DND-41 (cell line): ENCODE results near the gene TOLLIP.
"Not testable (repeated sequence)": the region's sequence is repeated elsewhere in the genome, so short reads cannot be mapped to it uniquely, and the experiment has no call there.

ENCODE experiments used
- ATAC-seq: fragments of 200-7000 bp; cut with Tn5 transposase; 3 replicates; pipeline ENCODE4 v1.9.1; 2021; ENCODE audit warnings: low read depth; ENCODE audit not compliant: insufficient read depth
- DNase-seq: peaks from one replicate; pipeline ENCODE4 v3.0.0-alpha.2; 2020
- H2AFZ ChIP-seq: 2 replicates; pipeline ENCODE4 v1.6.0; 2012; ENCODE audit warnings: low read depth, low read length
- H3K27ac ChIP-seq: 2 replicates; pipeline ENCODE4 v1.5.1; 2012; ENCODE audit warnings: low read length, inconsistent platforms
- H3K27me3 ChIP-seq: fragments of 200-600 bp; sonication (generic); 2 replicates; pipeline ENCODE4 v1.6.0; 2012; ENCODE audit warnings: low read length, mild to moderate bottlenecking, inconsistent platforms; ENCODE audit not compliant: insufficient read depth, poor library complexity
- H3K36me3 ChIP-seq: 2 replicates; pipeline ENCODE4 v1.5.1; 2012; ENCODE audit warnings: low read length, inconsistent platforms; ENCODE audit not compliant: insufficient read depth
- H3K4me1 ChIP-seq: 2 replicates; pipeline ENCODE4 v1.5.1; 2012; ENCODE audit warnings: mild to moderate bottlenecking, low read length; ENCODE audit not compliant: insufficient read depth
- H3K4me2 ChIP-seq: 2 replicates; pipeline ENCODE4 v1.6.0; 2012; ENCODE audit warnings: mild to moderate bottlenecking, moderate library complexity, low read length, inconsistent platforms; ENCODE audit not compliant: insufficient read depth
- H3K4me3 ChIP-seq, 2 experiments: fragments of 200-600 bp in 1 of 2; shearing (Covaris generic) in 1 of 2; 2 replicates each; pipeline ENCODE4 v1.5.1; 2012 to 2016; ENCODE audit warnings: inconsistent platforms in 2 of 2, low read length in 2 of 2, mild to moderate bottlenecking in 2 of 2, low read depth in 1 of 2, moderate library complexity in 1 of 2
- H3K79me2 ChIP-seq: 2 replicates; pipeline ENCODE4 v1.6.0; 2012; ENCODE audit warnings: low read length, inconsistent platforms; ENCODE audit not compliant: insufficient read depth
- H3K9ac ChIP-seq: 2 replicates; pipeline ENCODE4 v1.6.0; 2012; ENCODE audit warnings: low read depth, mild to moderate bottlenecking, inconsistent platforms, low read length, moderate library complexity
- H3K9me3 ChIP-seq: 2 replicates; pipeline ENCODE4 v1.5.1; 2012; ENCODE audit warnings: low read length, moderate library complexity, mild to moderate bottlenecking, inconsistent platforms; ENCODE audit not compliant: insufficient read depth, severe bottlenecking
- H4K20me1 ChIP-seq: 2 replicates; pipeline ENCODE4 v1.6.0; 2012; ENCODE audit warnings: low read length; ENCODE audit not compliant: insufficient read depth
- CTCF ChIP-seq: IDR thresholded peaks from 2 replicates; pipeline ENCODE4 v1.5.1; 2012; ENCODE audit warnings: borderline replicate concordance, low read length, moderate library complexity, mild to moderate bottlenecking; ENCODE audit not compliant: poor library complexity, severe bottlenecking; ENCODE audit errors: extremely low read depth
- EZH2 ChIP-seq: IDR thresholded peaks from 3 replicates; pipeline ENCODE4 v1.6.1; 2012; ENCODE audit warnings: borderline replicate concordance, low read depth, mild to moderate bottlenecking, moderate library complexity, low read length, inconsistent platforms; ENCODE audit not compliant: severe bottlenecking

Gene TOLLIP

GRCh38 chr11:1267441-1268100 lies 41.9 kb downstream of the TOLLIP start:
- Histone ChIP-seq H3K27ac (no peak overlapping the region), H4K20me1 (peaks cover 6% of the 10 kb centered on the region; the same call in 1 of the 2 replicates), H2AFZ (no peak overlapping the region), H3K4me1 (peaks cover 6% of the 10 kb centered on the region), H3K36me3 (no peaks in the 10 kb centered on the region), H3K9ac (no peak overlapping the region), H3K4me3 (no peak overlapping the region), H3K27me3 (no peaks in the 10 kb centered on the region), H3K79me2 (no peaks in the 10 kb centered on the region), H3K9me3 (peaks cover 7% of the 10 kb centered on the region), H3K4me2 (no peak overlapping the region)
- DNase-seq (no peak), ATAC-seq (no peak)
- TF ChIP-seq CTCF (no peak), EZH2 (no peak)

- not testable (repeated sequence) for H3K9me3 ChIP-seq, H3K27me3 ChIP-seq, H2AFZ ChIP-seq, H3K79me2 ChIP-seq, H3K4me2 ChIP-seq, H4K20me1 ChIP-seq, H3K36me3 ChIP-seq, ATAC-seq, H3K4me3 ChIP-seq, DNase-seq, H3K9ac ChIP-seq, H3K27ac ChIP-seq
- H3K4me1 ChIP-seq: peaks cover 11% of the 10 kb centered on the region
These were observed 42.5 kb downstream of the TOLLIP start for GRCh38 chr11:1266976-1267375.

- DNase-seq, H3K4me3 ChIP-seq, H3K36me3 ChIP-seq, H3K4me2 ChIP-seq, H3K27me3 ChIP-seq, H3K9me3 ChIP-seq, H2AFZ ChIP-seq, H3K27ac ChIP-seq, H3K9ac ChIP-seq, ATAC-seq, H3K79me2 ChIP-seq, H4K20me1 ChIP-seq: not testable (repeated sequence)
- H3K4me1 ChIP-seq: peaks cover 18% of the 10 kb centered on the region
These were observed 44.0 kb downstream of the TOLLIP start for GRCh38 chr11:1265480-1265879.

- H3K9me3 ChIP-seq, H2AFZ ChIP-seq, H3K27me3 ChIP-seq, H3K27ac ChIP-seq, H3K79me2 ChIP-seq, H3K36me3 ChIP-seq, H3K9ac ChIP-seq, H4K20me1 ChIP-seq, H3K4me2 ChIP-seq, ATAC-seq, H3K4me3 ChIP-seq: not testable (repeated sequence)
- peak; percentile 34 for DNase-seq
- TF ChIP-seq CTCF: peak; percentile 54
- H3K4me1 ChIP-seq: peaks cover 18% of the 10 kb centered on the region
These were observed 45.0 kb downstream of the TOLLIP start for GRCh38 chr11:1264444-1264843.
